ENCODE data around the gene RNF220. TPM values are rescaled to one million over a fixed set of nuclear protein-coding genes. Genes with fewer than 3 reads are reported as not detected.

Gene RNF220
- polyA plus RNA-seq, 1 donor (not counting 4 experiments of a cell fraction or from before 2014, with no cell fraction given), result 42.7 TPM

DNA sequence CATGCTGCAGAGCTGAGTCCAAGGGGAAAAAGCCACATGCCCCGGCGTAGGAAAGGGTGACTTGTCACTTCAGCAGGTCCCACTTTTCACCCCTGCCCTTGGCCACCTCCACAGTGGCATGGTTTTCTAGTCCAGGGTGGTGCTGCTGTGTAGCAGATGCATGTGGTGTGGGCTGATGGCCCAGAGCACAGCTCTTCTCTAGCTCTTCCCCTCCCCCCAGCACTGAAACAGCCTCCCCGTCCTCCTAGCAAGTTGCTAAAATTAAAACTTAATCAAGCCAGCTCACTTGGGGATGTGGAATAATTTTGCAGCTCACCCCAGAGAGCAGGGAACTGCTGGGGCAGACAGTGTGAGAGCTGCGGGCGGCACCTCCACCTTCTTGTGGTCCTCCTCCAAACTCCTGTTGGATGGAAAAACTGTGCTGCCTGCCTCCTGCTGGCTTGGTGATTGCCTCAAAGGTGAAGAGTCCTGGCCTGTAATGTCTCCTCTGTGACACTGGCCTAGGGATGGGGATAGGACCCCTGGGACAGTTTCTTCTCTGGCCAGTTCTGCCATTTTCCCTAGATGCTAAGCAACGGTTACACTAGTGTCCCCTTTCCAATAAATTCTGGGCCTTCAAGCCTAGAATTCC, 91.6 kb downstream of the RNF220 start:
- dilution Hi-C loops (cut with MboI; ENCODE audit: extremely low pct_ligation_motif_present, low sequenced_read_pairs), result no loop called here
- FAIRE-seq (no peak), DNase-seq (ENCODE audit: low read depth, low spot score) (no peak)
- TF ChIP-seq, protein P1, sequence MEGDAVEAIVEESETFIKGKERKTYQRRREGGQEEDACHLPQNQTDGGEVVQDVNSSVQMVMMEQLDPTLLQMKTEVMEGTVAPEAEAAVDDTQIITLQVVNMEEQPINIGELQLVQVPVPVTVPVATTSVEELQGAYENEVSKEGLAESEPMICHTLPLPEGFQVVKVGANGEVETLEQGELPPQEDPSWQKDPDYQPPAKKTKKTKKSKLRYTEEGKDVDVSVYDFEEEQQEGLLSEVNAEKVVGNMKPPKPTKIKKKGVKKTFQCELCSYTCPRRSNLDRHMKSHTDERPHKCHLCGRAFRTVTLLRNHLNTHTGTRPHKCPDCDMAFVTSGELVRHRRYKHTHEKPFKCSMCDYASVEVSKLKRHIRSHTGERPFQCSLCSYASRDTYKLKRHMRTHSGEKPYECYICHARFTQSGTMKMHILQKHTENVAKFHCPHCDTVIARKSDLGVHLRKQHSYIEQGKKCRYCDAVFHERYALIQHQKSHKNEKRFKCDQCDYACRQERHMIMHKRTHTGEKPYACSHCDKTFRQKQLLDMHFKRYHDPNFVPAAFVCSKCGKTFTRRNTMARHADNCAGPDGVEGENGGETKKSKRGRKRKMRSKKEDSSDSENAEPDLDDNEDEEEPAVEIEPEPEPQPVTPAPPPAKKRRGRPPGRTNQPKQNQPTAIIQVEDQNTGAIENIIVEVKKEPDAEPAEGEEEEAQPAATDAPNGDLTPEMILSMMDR (optimal IDR thresholded peaks at IDR 0.05 in 1 of 3, IDR thresholded peaks at IDR 0.05 in 1 of 3, conservative IDR thresholded peaks at IDR 0.05 in 1 of 3; ENCODE audit: extremely low read depth in 1 of 3, insufficient read depth in 2 of 3, low read length in 3 of 3), result no peak
- no peak for TF ChIP-seq EZH2 (IDR thresholded peaks at IDR 0.05; ENCODE audit: low read length)
- H3K79me2 ChIP-seq (ENCODE audit: control insufficient read depth, insufficient read depth, low read length), result no peaks in the 10 kb centered on the region
- no peak overlapping the region for H2AFZ ChIP-seq (ENCODE audit: control insufficient read depth, low read length)
- H3K36me3 ChIP-seq (ENCODE audit: control insufficient read depth in 2 of 2, extremely low read depth in 1 of 2, insufficient read depth in 2 of 2, low read length in 2 of 2), result no peaks in the 10 kb centered on the region
- H3K4me1 ChIP-seq (ENCODE audit: control insufficient read depth, extremely low read depth, insufficient read depth, low read length), result no peaks in the 10 kb centered on the region
- H3K27ac ChIP-seq (ENCODE audit: control insufficient read depth, insufficient read depth, low read length), result no peak overlapping the region
- no peak overlapping the region for H3K4me2 ChIP-seq (ENCODE audit: control insufficient read depth, extremely low read depth, insufficient read depth, low read depth, low read length)
- H3K9me1 ChIP-seq (ENCODE audit: control insufficient read depth, extremely low read depth, insufficient read depth, low read length), result no peaks in the 10 kb centered on the region
- peaks cover 35% of the 10 kb centered on the region for H3K27me3 ChIP-seq (ENCODE audit: control insufficient read depth, extremely low read depth, insufficient read depth, low read length)
- no peaks in the 10 kb centered on the region for H3K9me3 ChIP-seq (ENCODE audit: control insufficient read depth, low read depth, low read length)
- no peak overlapping the region for H3K4me3 ChIP-seq (ENCODE audit: control insufficient read depth in 2 of 3, extremely low read depth in 1 of 3, insufficient read depth in 2 of 3, low read depth in 1 of 3, low read length in 3 of 3)
- H3K9ac ChIP-seq (ENCODE audit: control insufficient read depth, extremely low read depth, insufficient read depth, low read length), result no peak overlapping the region
- H4K20me1 ChIP-seq (ENCODE audit: control insufficient read depth, extremely low read depth, insufficient read depth, low read length), result no peaks in the 10 kb centered on the region

DNA sequence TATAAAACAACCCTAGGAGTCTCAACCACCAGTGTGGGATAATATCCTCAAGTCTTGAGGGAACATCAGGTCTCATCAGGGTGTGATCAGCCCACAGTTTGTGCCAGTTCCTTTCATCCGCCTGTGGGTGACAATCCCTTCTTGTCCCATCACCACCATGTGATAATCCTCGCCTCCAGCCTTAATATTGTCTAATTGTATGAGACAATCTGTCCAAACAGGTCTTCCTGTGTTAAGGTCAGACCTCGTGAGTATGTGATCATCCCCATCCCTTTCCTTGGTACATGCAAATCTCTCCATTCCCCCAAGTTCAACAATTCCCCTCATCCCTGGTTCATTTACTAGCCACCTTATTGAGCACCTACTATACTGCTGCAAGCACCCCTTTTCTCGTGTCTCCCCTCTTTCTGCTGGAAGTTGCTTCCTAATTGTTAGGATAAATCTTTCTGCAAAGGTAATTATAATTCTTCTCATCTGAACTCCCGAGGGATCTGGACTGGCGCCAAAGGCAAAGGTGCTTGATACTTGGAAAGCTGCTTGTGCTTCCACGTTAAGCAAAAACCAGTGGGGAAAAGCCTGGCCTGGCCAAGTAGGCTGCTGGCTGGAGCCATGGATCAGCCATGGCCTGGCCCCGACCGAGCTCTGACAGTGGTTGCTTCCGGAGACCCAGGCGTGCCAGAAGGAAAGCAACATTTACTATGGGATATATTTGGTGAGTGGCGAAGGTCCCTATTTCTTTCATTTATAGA, 92.5 kb downstream of the RNF220 start:
- FAIRE-seq, result no peak
- no peaks in the 10 kb centered on the region for H3K4me1 ChIP-seq (ENCODE audit: control insufficient read depth, extremely low read depth, insufficient read depth, low read length)
- dilution Hi-C loops (cut with MboI; ENCODE audit: extremely low pct_ligation_motif_present, low sequenced_read_pairs), result no loop called here

More for the DNA sequence above, 92.5 kb downstream of the RNF220 start:
- no peaks in the 10 kb centered on the region for H4K20me1 ChIP-seq (ENCODE audit: control insufficient read depth, extremely low read depth, insufficient read depth, low read length)
- H3K4me2 ChIP-seq (ENCODE audit: control insufficient read depth, extremely low read depth, insufficient read depth, low read depth, low read length), result no peak overlapping the region
- H3K4me3 ChIP-seq (ENCODE audit: control insufficient read depth in 2 of 3, extremely low read depth in 1 of 3, insufficient read depth in 2 of 3, low read depth in 1 of 3, low read length in 3 of 3), result no peak overlapping the region
- DNase-seq (ENCODE audit: low read depth, low spot score), result no peak
- H3K27me3 ChIP-seq (ENCODE audit: control insufficient read depth, extremely low read depth, insufficient read depth, low read length), result peaks cover 36% of the 10 kb centered on the region
- H3K36me3 ChIP-seq (ENCODE audit: control insufficient read depth in 2 of 2, extremely low read depth in 1 of 2, insufficient read depth in 2 of 2, low read length in 2 of 2), result no peaks in the 10 kb centered on the region
- no peaks in the 10 kb centered on the region for H3K9me3 ChIP-seq (ENCODE audit: control insufficient read depth, low read depth, low read length)
- no peak overlapping the region for H3K27ac ChIP-seq (ENCODE audit: control insufficient read depth, insufficient read depth, low read length)
- no peak overlapping the region for H3K9ac ChIP-seq (ENCODE audit: control insufficient read depth, extremely low read depth, insufficient read depth, low read length)
- H3K9me1 ChIP-seq (ENCODE audit: control insufficient read depth, extremely low read depth, insufficient read depth, low read length), result no peaks in the 10 kb centered on the region
- no peak for TF ChIP-seq EZH2 (IDR thresholded peaks at IDR 0.05; ENCODE audit: low read length)
- TF ChIP-seq, protein P1 (optimal IDR thresholded peaks at IDR 0.05 in 1 of 3, IDR thresholded peaks at IDR 0.05 in 1 of 3, conservative IDR thresholded peaks at IDR 0.05 in 1 of 3; ENCODE audit: extremely low read depth in 1 of 3, insufficient read depth in 2 of 3, low read length in 3 of 3), result no peak
- no peak overlapping the region for H2AFZ ChIP-seq (ENCODE audit: control insufficient read depth, low read length)
- H3K79me2 ChIP-seq (ENCODE audit: control insufficient read depth, insufficient read depth, low read length), result no peaks in the 10 kb centered on the region
